Astrocyte (in vitro differentiated cells and primary cell): Measurements from ENCODE around the gene MUC6. TPM values are rescaled to one million over a fixed set of nuclear protein-coding genes. Genes with fewer than 3 reads are reported as not detected.

Experiments used
- DNase-seq: peaks from one replicate; pipeline ENCODE4 v3.0.0-alpha.2; 2010; ENCODE audit warnings: low read depth
- FAIRE-seq: peaks from 2 replicates; lab custom pipeline; 2011; peaks lifted over from hg19 to GRCh38; lab: Jason Lieb, UNC
- H2AFZ ChIP-seq: 2 replicates; pipeline ENCODE4 v1.6.0; 2012; ENCODE audit warnings: low read depth, low read length, inconsistent platforms
- H3K27ac ChIP-seq: 2 replicates; pipeline ENCODE4 v1.5.1; 2011; ENCODE audit warnings: low read depth, low read length, inconsistent platforms
- H3K27me3 ChIP-seq: 2 replicates; pipeline ENCODE4 v1.6.0; 2011; ENCODE audit warnings: low read length, inconsistent platforms; ENCODE audit not compliant: insufficient read depth
- H3K36me3 ChIP-seq: 2 replicates; pipeline ENCODE4 v1.5.1; 2011; ENCODE audit warnings: low read length, inconsistent platforms; ENCODE audit not compliant: insufficient read depth
- H3K4me1 ChIP-seq: 2 replicates; pipeline ENCODE4 v1.5.1; 2011; ENCODE audit warnings: low read length, inconsistent platforms; ENCODE audit not compliant: insufficient read depth
- H3K4me2 ChIP-seq: 2 replicates; pipeline ENCODE4 v1.6.0; 2012; ENCODE audit warnings: low read length, inconsistent platforms
- H3K4me3 ChIP-seq: 2 replicates; pipeline ENCODE4 v1.5.1; 2011; ENCODE audit warnings: low read depth, mild to moderate bottlenecking, low read length, inconsistent platforms; ENCODE audit not compliant: insufficient read depth
- H3K79me2 ChIP-seq: 2 replicates; pipeline ENCODE4 v1.6.0; 2012; ENCODE audit warnings: mild to moderate bottlenecking, low read length, inconsistent platforms; ENCODE audit not compliant: insufficient read depth
- H3K9ac ChIP-seq: 2 replicates; pipeline ENCODE4 v1.6.0; 2012; ENCODE audit warnings: mild to moderate bottlenecking, low read length, inconsistent platforms
- H3K9me3 ChIP-seq: 2 replicates; pipeline ENCODE4 v1.5.1; 2012; ENCODE audit warnings: low read depth, mild to moderate bottlenecking, low read length, inconsistent platforms; ENCODE audit not compliant: insufficient read depth
- H4K20me1 ChIP-seq: 2 replicates; pipeline ENCODE4 v1.6.0; 2012; ENCODE audit warnings: low read length, inconsistent platforms; ENCODE audit not compliant: insufficient read depth
- H3K27ac Mint-ChIP-seq: one replicate; pipeline ENCODE4 v1.8.0; 2021; ENCODE audit warnings: mild to moderate bottlenecking, mixed read lengths; ENCODE audit not compliant: unreplicated experiment
- H3K27me3 Mint-ChIP-seq: one replicate; pipeline ENCODE4 v1.8.0; 2021; ENCODE audit warnings: low read depth, mixed read lengths; ENCODE audit not compliant: unreplicated experiment
- H3K36me3 Mint-ChIP-seq: one replicate; pipeline ENCODE4 v1.8.0; 2021; ENCODE audit warnings: low read depth, mixed read lengths; ENCODE audit not compliant: unreplicated experiment
- H3K4me1 Mint-ChIP-seq: one replicate; pipeline ENCODE4 v1.8.0; 2021; ENCODE audit warnings: low read depth, mixed read lengths; ENCODE audit not compliant: unreplicated experiment
- H3K4me3 Mint-ChIP-seq: one replicate; pipeline ENCODE4 v1.8.0; 2021; ENCODE audit warnings: mild to moderate bottlenecking, moderate library complexity, mixed read lengths; ENCODE audit not compliant: unreplicated experiment
- H3K9me3 Mint-ChIP-seq: one replicate; pipeline ENCODE4 v1.8.0; 2021; ENCODE audit warnings: mild to moderate bottlenecking, mixed read lengths; ENCODE audit not compliant: unreplicated experiment
- CTCF ChIP-seq: IDR thresholded peaks from 2 replicates; pipeline ENCODE4 v1.5.1; 2011; ENCODE audit warnings: low read depth, mild to moderate bottlenecking, inconsistent platforms, low read length, moderate library complexity; ENCODE audit not compliant: insufficient read depth
- EZH2 ChIP-seq: IDR thresholded peaks from 2 replicates; pipeline ENCODE4 v1.6.1; 2012; ENCODE audit warnings: mild to moderate bottlenecking, low read length, inconsistent platforms; ENCODE audit not compliant: insufficient read depth
- total RNA-seq: library from RNA; stranded (reverse); gene quantifications from 2 replicates; pipeline ENCODE4 v1.2.1, GENCODE V29; 2021

Gene MUC6
- total RNA-seq, 1 donor from 2014 or later: not detected

- Mint-ChIP-seq H3K4me1 (no peaks in the 10 kb centered on the region), H3K9me3 (no peaks in the 10 kb centered on the region), H3K27me3 (no peaks in the 10 kb centered on the region), H3K4me3 (no peak overlapping the region), H3K27ac (no peak overlapping the region), H3K36me3 (no peaks in the 10 kb centered on the region)
- no peak overlapping the region for H3K9ac ChIP-seq
- no peak overlapping the region for H3K4me2 ChIP-seq
- H3K79me2 ChIP-seq: no peaks in the 10 kb centered on the region
- H3K9me3 ChIP-seq: no peaks in the 10 kb centered on the region
- no peaks in the 10 kb centered on the region for H3K4me1 ChIP-seq
- no peak overlapping the region for H3K27ac ChIP-seq
- no peak overlapping the region for H3K4me3 ChIP-seq
- H2AFZ ChIP-seq: no peak overlapping the region
- no peaks in the 10 kb centered on the region for H4K20me1 ChIP-seq
- no peaks in the 10 kb centered on the region for H3K27me3 ChIP-seq
- no peaks in the 10 kb centered on the region for H3K36me3 ChIP-seq
- TF ChIP-seq EZH2 (no peak), CTCF (no peak)
- DNase-seq (no peak), FAIRE-seq (no peak)
Observed at GRCh38 chr11:1081601-1082311, 45.2 kb upstream of the MUC6 start.

- no peak for FAIRE-seq
- H3K4me3 Mint-ChIP-seq: no peak overlapping the region
- no peaks in the 10 kb centered on the region for H4K20me1 ChIP-seq
- no peaks in the 10 kb centered on the region for H3K36me3 ChIP-seq
- no peak overlapping the region for H3K9ac ChIP-seq
- H3K27ac ChIP-seq: no peak overlapping the region
- H3K36me3 Mint-ChIP-seq: no peaks in the 10 kb centered on the region
- H3K9me3 Mint-ChIP-seq: no peaks in the 10 kb centered on the region
- no peak overlapping the region for H3K27ac Mint-ChIP-seq
- no peak overlapping the region for H3K4me2 ChIP-seq
- peaks cover 3% of the 10 kb centered on the region for H3K27me3 Mint-ChIP-seq
- H3K4me1 Mint-ChIP-seq: no peaks in the 10 kb centered on the region
- H3K27me3 ChIP-seq: no peaks in the 10 kb centered on the region
- H3K9me3 ChIP-seq: no peaks in the 10 kb centered on the region
- peaks cover 6% of the 10 kb centered on the region for H3K4me1 ChIP-seq
- TF ChIP-seq CTCF: no peak
- TF ChIP-seq EZH2: no peak
- no peak overlapping the region for H2AFZ ChIP-seq
- H3K79me2 ChIP-seq: no peaks in the 10 kb centered on the region
- no peak for DNase-seq
- no peak overlapping the region for H3K4me3 ChIP-seq
Observed at GRCh38 chr11:1078191-1078601, 41.7 kb upstream of the MUC6 start.

DNA sequence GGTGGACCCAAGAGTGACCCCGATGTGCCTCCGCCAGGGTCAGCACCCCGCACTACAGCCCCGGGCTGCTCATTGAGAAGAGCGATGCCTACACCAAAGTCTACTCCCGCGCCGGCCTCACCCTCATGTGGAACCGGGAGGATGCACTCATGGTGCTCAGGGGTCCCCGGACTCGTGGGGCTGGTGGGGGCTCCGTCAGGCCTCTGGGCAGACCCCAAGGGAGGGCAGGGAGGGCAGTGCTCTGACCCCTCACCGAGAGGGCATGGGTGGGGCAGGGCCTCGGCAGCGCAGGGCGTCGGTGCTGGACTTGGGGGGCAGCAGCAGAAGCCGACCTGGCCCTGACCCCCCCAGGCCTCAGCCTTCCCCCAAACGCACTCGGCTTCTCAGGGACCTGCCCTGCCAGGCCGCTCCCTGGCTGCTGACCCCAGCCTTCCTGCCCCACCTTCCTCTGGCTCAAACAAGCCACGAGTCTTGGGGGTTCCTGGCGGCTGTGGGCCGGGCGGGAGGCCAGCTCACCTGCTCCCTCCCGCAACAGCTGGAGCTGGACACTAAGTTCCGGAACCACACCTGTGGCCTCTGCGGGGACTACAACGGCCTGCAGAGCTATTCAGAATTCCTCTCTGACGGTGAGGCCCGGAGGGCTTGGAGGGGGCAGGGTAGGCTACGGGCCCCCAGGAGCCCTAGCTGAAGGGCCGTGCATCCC, 41.0 kb upstream of the MUC6 start:
- no peaks in the 10 kb centered on the region for H3K9me3 Mint-ChIP-seq
- TF ChIP-seq EZH2 (no peak), CTCF (no peak)
- no peak overlapping the region for H3K4me3 Mint-ChIP-seq
- H3K27me3 Mint-ChIP-seq: peaks cover 3% of the 10 kb centered on the region
- no peak overlapping the region for H3K9ac ChIP-seq
- H3K27ac ChIP-seq: no peak overlapping the region
- DNase-seq (no peak), FAIRE-seq (no peak)
- H3K4me2 ChIP-seq: no peak overlapping the region
- no peak overlapping the region for H2AFZ ChIP-seq
- no peaks in the 10 kb centered on the region for H3K9me3 ChIP-seq
- no peaks in the 10 kb centered on the region for H3K79me2 ChIP-seq
- no peaks in the 10 kb centered on the region for H3K36me3 ChIP-seq
- H3K4me3 ChIP-seq: no peak overlapping the region
- peaks cover 13% of the 10 kb centered on the region for H3K4me1 ChIP-seq
- no peaks in the 10 kb centered on the region for H3K36me3 Mint-ChIP-seq
- no peak overlapping the region for H3K27ac Mint-ChIP-seq
- H3K4me1 Mint-ChIP-seq: no peaks in the 10 kb centered on the region
- H4K20me1 ChIP-seq: no peaks in the 10 kb centered on the region
- no peaks in the 10 kb centered on the region for H3K27me3 ChIP-seq
